Kidney capillary endothelial cell (primary cell): ENCODE measurements around the gene AKAP7.
A peak's percentile ranks its signal among the peaks of the same experiment; 100 is the strongest.
"Not testable (repeated sequence)": the region's sequence is repeated elsewhere in the genome, so short reads cannot be mapped to it uniquely, and the experiment has no call there.

Experiments
- DNase-seq: peaks from one replicate; pipeline ENCODE4 v3.0.0-alpha.2; 2018; ENCODE audit warnings: low spot score

The AKAP7 gene

DNA sequence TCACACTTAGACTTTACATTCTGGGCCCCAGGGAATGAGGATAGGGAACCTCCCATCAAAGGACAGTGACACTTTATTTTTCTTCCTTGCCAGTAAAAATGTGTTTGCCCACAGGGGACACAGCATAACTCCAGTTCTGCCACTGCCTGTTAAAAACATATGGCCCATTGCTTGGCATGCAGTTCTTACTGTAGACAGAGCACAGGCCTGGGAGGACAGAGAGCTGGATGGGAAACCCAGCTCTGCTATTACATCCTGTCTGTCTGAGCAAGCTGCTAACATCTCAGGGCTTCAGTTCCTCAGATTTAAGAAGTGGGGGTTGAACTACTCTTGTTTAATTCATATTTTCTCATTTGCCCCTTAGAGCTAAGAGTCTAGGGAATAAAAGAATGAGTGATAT is 120.2 kb downstream of the AKAP7 start:
- no peak for DNase-seq

- DNase-seq: no peak
These were observed 120.6 kb downstream of the AKAP7 start for GRCh38 chr6:131255911-131256310.

DNA sequence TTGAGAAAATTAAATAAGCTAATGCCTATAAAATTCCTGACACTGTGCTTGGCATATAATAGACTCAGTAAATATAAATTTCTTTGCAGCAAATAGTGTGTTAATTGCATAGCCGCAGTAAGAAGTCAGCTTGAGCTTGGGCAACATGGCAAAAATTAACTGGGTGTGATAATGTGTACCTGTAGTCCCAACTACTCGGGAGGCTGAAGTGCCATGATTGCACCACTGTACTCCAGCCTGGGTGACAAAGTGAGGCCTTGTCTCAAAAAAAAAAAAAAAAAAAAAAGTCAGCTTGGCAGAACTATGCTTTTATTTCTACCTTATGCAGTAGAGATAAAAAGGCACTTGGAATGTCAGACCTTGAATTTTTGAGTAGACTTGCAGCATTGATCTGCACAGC is 121.8 kb downstream of the AKAP7 start:
- DNase-seq: no peak

GRCh38 chr6:131258010-131258652 is 122.9 kb downstream of the AKAP7 start:
- no peak for DNase-seq

- DNase-seq: no peak
These were observed 123.7 kb downstream of the AKAP7 start for GRCh38 chr6:131258816-131259476.

DNA sequence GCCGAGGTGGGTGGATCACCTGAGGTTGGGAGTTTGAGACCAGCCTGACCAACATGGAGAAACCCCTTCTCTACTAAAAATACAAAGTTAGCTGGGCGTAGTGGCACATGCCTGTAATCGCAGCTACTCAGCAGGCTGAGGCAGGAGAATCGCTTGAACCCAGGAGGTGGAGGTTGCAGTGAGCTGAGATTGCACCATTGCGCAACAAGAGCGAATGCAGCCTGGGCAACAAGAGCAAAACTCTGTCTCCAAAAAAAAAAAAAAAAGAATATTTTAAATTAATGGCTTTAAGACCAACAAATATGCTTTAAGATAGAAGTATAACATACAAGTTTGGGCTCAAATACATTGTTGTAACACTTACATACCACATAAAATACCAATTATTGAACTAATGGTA is 125.7 kb downstream of the AKAP7 start:
- DNase-seq: not testable (repeated sequence)

DNA sequence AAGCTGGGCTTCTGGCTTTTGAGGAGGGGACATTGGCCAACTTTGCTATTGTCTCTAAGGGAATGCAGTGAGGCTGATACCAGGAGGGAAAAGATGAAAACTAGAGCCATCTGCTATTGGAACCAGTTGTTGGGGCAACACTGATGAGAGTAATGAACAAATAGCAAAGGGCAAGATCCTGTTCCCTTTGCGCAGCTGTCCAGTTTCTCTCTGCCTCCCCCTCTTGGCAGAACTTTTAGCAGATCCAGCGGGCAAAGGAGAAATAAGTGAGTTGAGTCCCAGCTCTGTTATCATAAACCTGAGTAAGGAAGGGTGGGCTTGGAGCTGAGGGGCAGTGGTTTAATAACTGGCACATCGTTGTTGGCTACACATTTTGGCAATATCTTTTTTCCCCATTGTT is 126.8 kb downstream of the AKAP7 start:
- DNase-seq: no peak

DNA sequence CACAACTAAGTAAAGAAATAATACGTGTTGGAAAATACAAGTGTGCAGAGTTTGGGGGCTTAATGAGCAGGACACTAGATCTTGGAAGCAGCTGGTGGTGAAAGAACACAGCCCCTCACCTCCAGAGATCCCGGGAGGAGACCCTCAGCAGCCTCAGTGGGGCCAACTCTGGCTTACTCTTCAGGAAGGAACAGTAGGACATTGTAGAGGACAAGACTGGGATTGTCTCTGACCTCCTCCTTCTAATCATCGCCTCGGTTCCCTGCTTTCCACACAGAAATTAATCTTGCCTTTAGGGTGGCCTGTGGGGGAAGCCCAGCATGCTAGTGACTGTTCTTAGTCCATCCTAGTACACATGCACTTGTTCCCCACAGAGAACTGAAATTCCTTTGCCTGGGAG is 130.7 kb downstream of the AKAP7 start:
- DNase-seq: no peak

- no peak for DNase-seq
These were observed 133.0 kb downstream of the AKAP7 start for GRCh38 chr6:131268303-131268702.

- no peak for DNase-seq
These were observed 134.5 kb downstream of the AKAP7 start for GRCh38 chr6:131269565-131270391.

DNA sequence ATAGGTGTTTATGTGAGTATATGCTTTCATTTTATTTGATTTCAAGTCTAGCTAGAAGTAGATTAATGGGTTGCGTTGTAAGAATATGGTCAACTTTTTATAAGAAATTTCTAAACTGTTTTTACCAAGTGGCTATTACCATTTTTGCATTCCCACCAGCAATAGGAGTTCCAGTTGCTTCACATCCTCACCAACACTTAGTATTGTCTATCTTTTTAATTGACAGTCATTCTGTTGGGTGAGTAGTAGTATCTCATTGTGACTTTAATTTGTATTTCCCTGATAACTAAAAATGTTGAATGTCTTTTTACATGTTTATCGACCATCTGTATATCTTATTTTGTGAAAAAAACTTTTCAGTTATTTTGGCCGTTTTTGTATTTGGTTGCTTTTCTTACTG is 135.3 kb downstream of the AKAP7 start:
- DNase-seq: no peak

- DNase-seq: no peak
These were observed 140.0 kb downstream of the AKAP7 start for GRCh38 chr6:131275273-131275672.

GRCh38 chr6:131277591-131277990 is 142.3 kb downstream of the AKAP7 start:
- no peak for DNase-seq

GRCh38 chr6:131281471-131282270 is 146.4 kb downstream of the AKAP7 start:
- DNase-seq: peak; percentile 28

DNA sequence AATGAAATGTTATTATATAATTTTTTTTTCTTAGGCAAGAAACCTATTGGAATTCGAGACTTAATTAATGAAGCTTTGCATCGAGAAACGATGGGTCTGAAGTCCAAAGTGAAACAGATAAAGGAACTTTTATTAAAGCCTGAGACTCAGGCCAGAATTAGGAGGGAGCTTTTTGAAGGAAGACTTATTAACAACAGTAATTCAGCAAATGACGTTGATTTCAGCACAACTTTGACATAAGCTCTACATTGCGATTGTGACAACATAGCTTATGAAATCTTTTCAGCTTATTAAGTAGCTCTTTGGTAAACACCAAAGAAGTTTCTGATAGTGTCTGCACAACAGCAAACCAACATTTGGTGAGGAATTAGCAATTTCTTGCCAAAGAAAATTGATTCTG is 147.1 kb downstream of the AKAP7 start:
- DNase-seq: no peak

DNA sequence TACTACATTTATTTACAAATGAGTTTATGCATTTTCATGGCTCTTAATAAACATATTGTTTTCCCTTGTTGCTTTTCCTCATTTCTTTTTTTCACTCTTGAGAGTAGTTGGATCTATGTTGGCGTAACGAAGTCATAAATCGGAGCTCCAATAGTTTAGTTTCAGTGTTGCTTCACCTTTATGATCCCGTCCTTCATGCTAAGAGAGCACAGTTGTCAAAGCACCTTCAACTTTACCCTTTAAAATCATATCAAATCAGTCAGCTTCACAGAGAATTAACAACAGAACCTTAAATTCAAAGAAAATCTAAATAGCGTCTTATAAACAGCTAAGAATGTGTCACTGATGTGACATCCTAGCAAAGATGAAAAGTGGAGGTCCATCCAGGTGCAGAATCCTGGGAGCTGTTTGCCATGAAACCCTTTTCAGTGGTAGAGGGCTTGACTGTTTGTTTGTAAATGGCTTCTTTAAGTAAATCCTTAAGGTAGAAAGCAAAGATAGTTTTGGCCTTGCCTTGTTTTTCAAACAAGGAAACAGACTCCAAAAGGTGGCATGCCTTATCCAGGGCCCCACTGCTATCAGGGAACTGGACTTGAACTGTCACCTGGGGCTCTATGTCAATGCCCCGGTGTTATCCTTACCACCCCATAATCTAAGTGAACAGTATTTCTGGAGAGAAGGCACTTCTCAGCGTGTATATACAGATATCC is 148.4 kb downstream of the AKAP7 start:
- DNase-seq: no peak

- DNase-seq: no peak
These were observed 150.3 kb downstream of the AKAP7 start for GRCh38 chr6:131285548-131285947.

GRCh38 chr6:131286469-131287040 is 151.3 kb downstream of the AKAP7 start:
- no peak for DNase-seq

GRCh38 chr6:131288214-131288613 is 152.9 kb downstream of the AKAP7 start:
- no peak for DNase-seq

- DNase-seq: no peak
These were observed 155.7 kb downstream of the AKAP7 start for GRCh38 chr6:131290955-131291354.
